IMR-90 (cell line): Measurements from ENCODE around the gene NBEA. TPM values are rescaled to one million over a fixed set of nuclear protein-coding genes. Genes with fewer than 3 reads are reported as not detected.

ENCODE experiments used
- ATAC-seq: fragments of 200-7000 bp; cut with Tn5 transposase; 2 replicates; pipeline ENCODE4 v1.9.1; 2020; ENCODE audit warnings: low read depth, mild to moderate bottlenecking, moderate library complexity
- BruUV-seq: library from RNA; stranded (reverse); fragments of 400-500 nt; replicated peaks from 2 replicates; lab custom pipeline; 2021; lab: Mats Ljungman, UMichigan
- CTCF ChIA-PET: fragments of 300-600 bp; formaldehyde crosslinking; extraction: SDS; loops from one replicate; lab custom pipeline; 2021; ENCODE audit warnings: antibody characterized with exemption; lab: Yijun Ruan, JAX
- POLR2A ChIA-PET: fragments of 300-600 bp; sonication (Branson Sonifier 250); formaldehyde crosslinking; loops from one replicate; lab custom pipeline; 2022; ENCODE audit warnings: antibody characterized with exemption; ENCODE audit not compliant: unreplicated experiment; lab: Charles Lee
- DNase-seq: peaks from one replicate; pipeline ENCODE4 v3.0.0; 2013
- H2AFZ ChIP-seq: replicated peaks from 2 replicates; pipeline ENCODE3; 2013; ENCODE audit warnings: low read length, mild to moderate bottlenecking; ENCODE audit not compliant: poor library complexity
- H2AK5ac ChIP-seq: 2 replicates; pipeline ENCODE4 v1.6.1; 2013; ENCODE audit warnings: low read depth, low read length, inconsistent platforms
- H2AK9ac ChIP-seq: replicated peaks from 2 replicates; pipeline ENCODE3; 2013; ENCODE audit warnings: mild to moderate bottlenecking, low read depth, low read length, moderate library complexity; ENCODE audit not compliant: poor library complexity
- H2BK120ac ChIP-seq: 2 replicates; pipeline ENCODE4 v1.6.1; 2013; ENCODE audit warnings: low read depth, low read length, inconsistent platforms
- H2BK15ac ChIP-seq: 3 replicates; pipeline ENCODE4 v1.6.1; 2013; ENCODE audit warnings: low read depth, low read length, inconsistent platforms
- H2BK20ac ChIP-seq: 2 replicates; pipeline ENCODE4 v1.6.1; 2013; ENCODE audit warnings: low read depth, mild to moderate bottlenecking, inconsistent platforms, low read length, moderate library complexity
- H2BK5ac ChIP-seq: 2 replicates; pipeline ENCODE4 v1.6.1; 2013; ENCODE audit warnings: mild to moderate bottlenecking, low read depth, low read length, inconsistent platforms; ENCODE audit not compliant: poor library complexity, severe bottlenecking
- H3K14ac ChIP-seq: replicated peaks from 2 replicates; pipeline ENCODE4 v1.6.1; 2013; ENCODE audit warnings: low read depth, low read length, inconsistent platforms
- H3K18ac ChIP-seq: 2 replicates; pipeline ENCODE4 v1.6.1; 2013; ENCODE audit warnings: low read depth, low read length, control low read depth
- H3K23ac ChIP-seq: 2 replicates; pipeline ENCODE4 v1.6.1; 2013; ENCODE audit warnings: low read depth, low read length, inconsistent platforms
- H3K27ac ChIP-seq: 2 replicates; pipeline ENCODE4 v1.5.1; 2013; ENCODE audit warnings: mild to moderate bottlenecking, control low read depth, low read length; ENCODE audit not compliant: insufficient read depth
- H3K27me3 ChIP-seq: 2 replicates; pipeline ENCODE4 v1.6.1; 2013; ENCODE audit warnings: low read length; ENCODE audit not compliant: control insufficient read depth, insufficient read depth
- H3K36me3 ChIP-seq: 2 replicates; pipeline ENCODE4 v1.6.1; 2013; ENCODE audit warnings: low read length, mixed read lengths; ENCODE audit not compliant: control insufficient read depth, insufficient read depth
- H3K4ac ChIP-seq: 2 replicates; pipeline ENCODE4 v1.6.1; 2013; ENCODE audit warnings: low read depth, low read length, inconsistent platforms
- H3K4me1 ChIP-seq: 2 replicates; pipeline ENCODE4 v1.6.1; 2013; ENCODE audit warnings: low read length, mixed read lengths; ENCODE audit not compliant: control insufficient read depth, insufficient read depth
- H3K4me2 ChIP-seq: 2 replicates; pipeline ENCODE4 v1.6.1; 2013; ENCODE audit warnings: low read depth, mild to moderate bottlenecking, control low read depth, low read length, moderate library complexity
- H3K4me3 ChIP-seq: 2 replicates; pipeline ENCODE4 v1.5.1; 2013; ENCODE audit warnings: low read depth, mild to moderate bottlenecking, control low read depth, low read length, moderate library complexity; ENCODE audit not compliant: insufficient read depth
- H3K56ac ChIP-seq: 2 replicates; pipeline ENCODE4 v1.6.1; 2013; ENCODE audit warnings: low read length, inconsistent platforms; ENCODE audit not compliant: insufficient read depth; ENCODE audit errors: extremely low read depth
- H3K79me1 ChIP-seq, 2 experiments: 2 replicates each; pipeline ENCODE4 v1.6.1; 2013; ENCODE audit warnings: low read length in 2 of 2, inconsistent platforms in 1 of 2, low read depth in 1 of 2
- H3K9ac ChIP-seq: 2 replicates; pipeline ENCODE4 v1.6.1; 2013; ENCODE audit warnings: low read depth, low read length, control low read depth
- H3K9me1 ChIP-seq: 2 replicates; pipeline ENCODE4 v1.6.1; 2013; ENCODE audit warnings: low read length, inconsistent platforms; ENCODE audit not compliant: insufficient read depth
- H3K9me3 ChIP-seq: 2 replicates; pipeline ENCODE4 v1.6.1; 2013; ENCODE audit warnings: low read length; ENCODE audit not compliant: control insufficient read depth, insufficient read depth
- H4K20me1 ChIP-seq: 2 replicates; pipeline ENCODE4 v1.6.1; 2013; ENCODE audit warnings: low read length, inconsistent platforms; ENCODE audit not compliant: insufficient read depth
- H4K5ac ChIP-seq: 2 replicates; pipeline ENCODE4 v1.6.1; 2013; ENCODE audit warnings: mild to moderate bottlenecking, low read depth, low read length, control low read depth
- H4K8ac ChIP-seq, 2 experiments: 2 replicates each; pipeline ENCODE4 v1.6.1; 2013; ENCODE audit warnings: low read depth in 2 of 2, low read length in 2 of 2, control low read depth in 1 of 2, inconsistent platforms in 1 of 2
- H4K91ac ChIP-seq: 2 replicates; pipeline ENCODE4 v1.6.1; 2013; ENCODE audit warnings: low read depth, low read length, inconsistent platforms; ENCODE audit not compliant: insufficient read depth
- CEBPB ChIP-seq: IDR thresholded peaks from 2 replicates; pipeline ENCODE4 v1.6.1; 2012; ENCODE audit warnings: low read depth, low read length, improper control_type of control experiment
- RFX5 ChIP-seq: IDR thresholded peaks from 2 replicates; pipeline ENCODE4 v1.8.0; 2012; ENCODE audit warnings: low read depth, mild to moderate bottlenecking, low read length, moderate library complexity
- WGBS, 2 experiments: methylation state at CpG; one replicate each; pipeline versions ENCODE4 v1.1.5 to v1.1.7; 2013; ENCODE audit warnings: missing lambda C conversion rate in 2 of 2; ENCODE audit not compliant: insufficient read length in 1 of 2; ENCODE audit errors: extremely low coverage in 2 of 2; 5-methylcytosine and 5-hydroxymethylcytosine counted together
- dilution Hi-C: fragments of 300-500 bp; cut with HindIII; formaldehyde crosslinking; loops from one replicate; pipeline ENCODE4 v1.14.3; 2018; ENCODE audit warnings: low sequenced_read_pairs; ENCODE audit not compliant: unreplicated experiment
- in situ Hi-C: fragments of 300-500 bp; cut with MboI; formaldehyde crosslinking; loops from 3 replicates; pipeline ENCODE4 v1.14.3; 2019; ENCODE audit warnings: low sequenced_read_pairs, inconsistent platforms, mixed read lengths
- intact Hi-C: fragments of 100-400 bp; cut with micrococcal nuclease; formaldehyde crosslinking; loops from 2 replicates; pipeline ENCODE4 v1.10.0; 2022
- polyA plus RNA-seq, 3 experiments: library from polyadenylated mRNA; depleted of rRNA; stranded (reverse); fragments of >200 nt; gene quantifications; 2 replicates each; pipeline ENCODE4 v1.2.3, GENCODE V29; 2012; ENCODE audit warnings: low replicate concordance in 1 of 3
- total RNA-seq: library from RNA; depleted of rRNA; stranded (reverse); fragments of >200 nt; gene quantifications from 2 replicates; pipeline ENCODE4 v1.2.3, GENCODE V29; 2012

NBEA gene
- total and polyA plus RNA-seq, 2 of the 4 experiments (the other 2 are of a cell fraction): 0.82 to 2.2 TPM

GRCh38 chr13:35283856-35284255 lies 341.8 kb downstream of the NBEA start:
- Histone ChIP-seq H3K9me3 (no peaks in the 10 kb centered on the region), H3K4me3 (no peak overlapping the region), H4K8ac (no peak overlapping the region), H2BK20ac (no peak overlapping the region), H3K27ac (no peak overlapping the region), H3K36me3 (no peaks in the 10 kb centered on the region), H3K14ac (no peak overlapping the region), H2AFZ (no peak overlapping the region), H2BK15ac (no peak overlapping the region), H2AK5ac (no peak overlapping the region), H4K91ac (no peak overlapping the region), H3K23ac (no peak overlapping the region), H3K4me1 (no peaks in the 10 kb centered on the region), H3K4ac (no peak overlapping the region), H4K20me1 (no peaks in the 10 kb centered on the region), H2BK5ac (no peak overlapping the region), H2AK9ac (no peak overlapping the region), H2BK120ac (no peak overlapping the region), H3K18ac (no peak overlapping the region), H3K9me1 (no peaks in the 10 kb centered on the region), H3K9ac (no peak overlapping the region), H3K56ac (no peak overlapping the region), H3K4me2 (no peak overlapping the region), H3K27me3 (no peaks in the 10 kb centered on the region), H4K5ac (no peak overlapping the region), H3K79me1 (no peaks in the 10 kb centered on the region)
- BruUV-seq: no TSS peak
- in situ Hi-C loops (no loop called here), intact Hi-C loops (no loop called here), dilution Hi-C loops (no loop called here)
- POLR2A ChIA-PET: no interaction called here
- no CpG with 5 or more reads among the region's 1 CpG for WGBS, 2 experiments
- no peak for TF ChIP-seq CEBPB
- no peak for TF ChIP-seq RFX5
- ATAC-seq: no peak
- CTCF ChIA-PET: no interaction called here
- DNase-seq: no peak
